Choroid plexus epithelial cell (primary cell): ENCODE measurements around the gene EXOSC10.

ENCODE experiments used
- DNase-seq: peaks from one replicate; pipeline ENCODE4 v3.0.0-alpha.2; 2010; ENCODE audit warnings: low read depth
- H3K4me3 ChIP-seq: 2 replicates; pipeline ENCODE4 v1.5.1; 2011; ENCODE audit warnings: low read depth, mild to moderate bottlenecking, control low read depth, low read length, moderate library complexity
- CTCF ChIP-seq: conservative IDR thresholded peaks from 2 replicates; pipeline ENCODE4 v1.5.1; 2011; ENCODE audit warnings: low read depth, mild to moderate bottlenecking, control low read depth, inconsistent platforms, low read length, moderate library complexity

Gene EXOSC10

GRCh38 chr1:11130406-11130805, 30.7 kb upstream of the EXOSC10 start:
- no peak for DNase-seq
- no peak for TF ChIP-seq CTCF
- H3K4me3 ChIP-seq: no peak overlapping the region

- TF ChIP-seq CTCF: no peak
- no peak overlapping the region for H3K4me3 ChIP-seq
- no peak for DNase-seq
These were observed 30.2 kb upstream of the EXOSC10 start for GRCh38 chr1:11129649-11130390.

- no peak overlapping the region for H3K4me3 ChIP-seq
- DNase-seq: no peak
- TF ChIP-seq CTCF: no peak
These were observed 26.9 kb upstream of the EXOSC10 start for GRCh38 chr1:11126569-11126968.

- DNase-seq: no peak
- no peak for TF ChIP-seq CTCF
- H3K4me3 ChIP-seq: no peak overlapping the region
These were observed 26.3 kb upstream of the EXOSC10 start for GRCh38 chr1:11125931-11126330.

GRCh38 chr1:11124965-11125364, 25.3 kb upstream of the EXOSC10 start:
- TF ChIP-seq CTCF: no peak

GRCh38 chr1:11116318-11116717, 16.6 kb upstream of the EXOSC10 start:
- no peak overlapping the region for H3K4me3 ChIP-seq
- no peak for TF ChIP-seq CTCF
- no peak for DNase-seq

More at GRCh38 chr1:11124965-11125364, 25.3 kb upstream of the EXOSC10 start:
- DNase-seq: no peak
- no peak overlapping the region for H3K4me3 ChIP-seq

- H3K4me3 ChIP-seq: no peak overlapping the region
- TF ChIP-seq CTCF: no peak
- no peak for DNase-seq
These were observed 15.3 kb upstream of the EXOSC10 start for GRCh38 chr1:11114966-11115365.
